Adrenal gland (tissue), 12 donors: ENCODE results near the gene CCDC51. TPM values are rescaled to one million over a fixed set of nuclear protein-coding genes. Genes with fewer than 3 reads are reported as not detected.

Experiments
- DNase-seq, 7 donors: peaks; one replicate each; pipeline ENCODE4 v3.0.0-alpha.2; 2019 to 2020
- H3K27ac ChIP-seq, 5 donors: fragments of 200-600 bp; sonication (generic) in 4 of 5; 1 replicate in 3 of 5; 2 replicates in 2 of 5; pipeline versions ENCODE4 v1.5.1 to v1.8.0; 2016 to 2020; ENCODE audit warnings: mild to moderate bottlenecking in 1 of 5
- H3K27me3 ChIP-seq: fragments of 200-600 bp; 2 replicates; pipeline ENCODE4 v1.8.0; 2021
- H3K36me3 ChIP-seq, 2 donors: fragments of 200-600 bp; replicated peaks in 1 of 2; 1 replicate in 1 of 2; 2 replicates in 1 of 2; pipeline versions ENCODE4 v1.5.1 to v1.8.0; 2018 to 2022
- H3K4me1 ChIP-seq, 2 donors: fragments of 200-600 bp; replicated peaks in 1 of 2; 1 replicate in 1 of 2; 2 replicates in 1 of 2; pipeline versions ENCODE4 v1.5.1 to v1.8.0; 2018 to 2021
- H3K4me3 ChIP-seq, 4 donors: fragments of 200-600 bp; sonication (generic) in 3 of 4; one replicate each; pipeline ENCODE4 v1.5.1; 2016 to 2018
- H3K9me3 ChIP-seq, 3 donors: fragments of 200-600 bp; sonication (generic) in 1 of 3; replicated peaks in 1 of 3; 1 replicate in 2 of 3; 2 replicates in 1 of 3; pipeline versions ENCODE4 v1.5.1 to v1.8.0; 2016 to 2021
- POLR2A ChIP-seq, 2 donors: fragments of 450-650 bp; IDR thresholded peaks; one replicate each; pipeline ENCODE4 v1.6.1; 2017; ENCODE audit warnings: antibody characterized with exemption in 2 of 2, mild to moderate bottlenecking in 2 of 2, moderate library complexity in 1 of 2
- WGBS, 4 donors: extraction: QIAGEN DNeasy Blood & Tissue Kit in 2 of 4; methylation state at CpG; one replicate each; pipeline versions ENCODE4 v1.1.5 to v1.1.7; 2013 to 2017; 5-methylcytosine and 5-hydroxymethylcytosine counted together
- intact Hi-C, 2 donors: fragments of 100-400 bp; cut with DNase I; formaldehyde crosslinking; loops; one replicate each; pipeline versions ENCODE4 v1.14.1 to v1.15.0; 2022 to 2023
- polyA plus RNA-seq, 3 donors: library from polyadenylated mRNA; stranded (reverse); fragments of 200-250 nt in 2 of 3; fragments of 350-450 nt in 1 of 3; fragmentation: Illumina TruSeq in 1 of 3; extraction: RNeasy Lipid Tissue Mini Kit (QIAGEN cat#74804) in 1 of 3; gene quantifications; one replicate each; pipeline ENCODE4 v1.2.3, GENCODE V29; 2013 to 2014
- total RNA-seq, 9 donors: library from RNA; depleted of rRNA in 4 of 9; stranded (reverse); fragments of >200 nt in 4 of 9; fragments of 120-200 nt in 1 of 9; fragmentation: NEBNext Ultra II Directional in 1 of 9; extraction: Animal tissue kit (Norgen Biotek cat#: 25700) in 1 of 9; gene quantifications; one replicate each; pipeline versions ENCODE4 v1.1.0 to v1.2.4, GENCODE V29; 2013 to 2023
- TF ChIP-seq, protein P1 (sequence below), 6 experiments: fragments of 450-650 bp in 4 of 6; fragments of 200-600 bp in 2 of 6; sonication (generic) in 1 of 6; IDR thresholded peaks; 1 replicate in 5 of 6; 2 replicates in 1 of 6; pipeline versions ENCODE4 v1.5.1 to v1.8.0; 2016 to 2021; ENCODE audit warnings: antibody characterized with exemption in 6 of 6, mild to moderate bottlenecking in 2 of 6, moderate library complexity in 1 of 6
- donor health status: healthy with polysubstance abuse.
- donor health status: Bipolar disorder and iron deficiency.
- donor health status: DM: yes; HTN: yes; CAD: no.
- donor health status: DM: no; HTN: no; CAD: no.
- donor health status: DM: no; HTN: no; CAD: no.
- donor health status: DM: yes; HTN: yes; CAD: no.

CCDC51 gene
- total and polyA plus RNA-seq, 12 donors: 7.3 to 30.4 (median 19.5) TPM

GRCh38 chr3:48428088-48428571 is 11.8 kb downstream of the CCDC51 start:
- intact Hi-C loops: no loop called here
- H3K4me3 ChIP-seq: peak overlapping the region in 1 of 4 donors; percentile 93
- 65 to 83% (median 77%) methylated on average over 2 to 7 of the region's 7 CpGs for whole genome bisulfite sequencing, 4 donors
- H3K27me3 ChIP-seq: no peaks in the 10 kb centered on the region
- H3K27ac ChIP-seq: peak overlapping the region in 2 of 5 donors; percentile 76 to 79
- H3K9me3 ChIP-seq: no peaks in the 10 kb centered on the region
- peaks cover 7 to 19% of the 10 kb centered on the region in 2 donors for H3K4me1 ChIP-seq
- TF ChIP-seq, protein P1, sequence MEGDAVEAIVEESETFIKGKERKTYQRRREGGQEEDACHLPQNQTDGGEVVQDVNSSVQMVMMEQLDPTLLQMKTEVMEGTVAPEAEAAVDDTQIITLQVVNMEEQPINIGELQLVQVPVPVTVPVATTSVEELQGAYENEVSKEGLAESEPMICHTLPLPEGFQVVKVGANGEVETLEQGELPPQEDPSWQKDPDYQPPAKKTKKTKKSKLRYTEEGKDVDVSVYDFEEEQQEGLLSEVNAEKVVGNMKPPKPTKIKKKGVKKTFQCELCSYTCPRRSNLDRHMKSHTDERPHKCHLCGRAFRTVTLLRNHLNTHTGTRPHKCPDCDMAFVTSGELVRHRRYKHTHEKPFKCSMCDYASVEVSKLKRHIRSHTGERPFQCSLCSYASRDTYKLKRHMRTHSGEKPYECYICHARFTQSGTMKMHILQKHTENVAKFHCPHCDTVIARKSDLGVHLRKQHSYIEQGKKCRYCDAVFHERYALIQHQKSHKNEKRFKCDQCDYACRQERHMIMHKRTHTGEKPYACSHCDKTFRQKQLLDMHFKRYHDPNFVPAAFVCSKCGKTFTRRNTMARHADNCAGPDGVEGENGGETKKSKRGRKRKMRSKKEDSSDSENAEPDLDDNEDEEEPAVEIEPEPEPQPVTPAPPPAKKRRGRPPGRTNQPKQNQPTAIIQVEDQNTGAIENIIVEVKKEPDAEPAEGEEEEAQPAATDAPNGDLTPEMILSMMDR (IDR thresholded peaks at IDR 0.05): no peak
- no peak for TF ChIP-seq POLR2A (IDR thresholded peaks at IDR 0.05)
- peaks cover 0 to 13% of the 10 kb centered on the region in 2 donors for H3K36me3 ChIP-seq
- no peak for DNase-seq

DNA sequence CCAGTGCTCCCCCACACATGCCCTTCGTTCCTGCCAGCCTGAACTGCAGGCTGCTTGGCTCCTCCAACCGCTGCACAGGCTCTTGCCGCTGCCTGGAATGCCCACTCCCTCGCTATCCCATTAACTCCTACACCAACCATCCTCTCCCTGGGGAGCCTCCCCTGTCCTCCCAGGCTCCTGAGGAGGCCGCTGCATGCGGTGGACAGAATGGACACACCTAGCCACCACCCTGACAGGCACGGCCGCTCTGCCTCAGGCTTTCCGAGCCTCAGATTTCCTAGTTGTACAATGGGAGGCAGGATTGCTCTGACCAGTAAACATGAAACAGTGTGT is 12.3 kb downstream of the CCDC51 start:
- intact Hi-C loops: no loop called here
- no peak for TF ChIP-seq POLR2A (IDR thresholded peaks at IDR 0.05)
- TF ChIP-seq, protein P1 (IDR thresholded peaks at IDR 0.05): no peak
- DNase-seq: no peak
- peak overlapping the region in 2 of 5 donors; percentile 76 to 79 for H3K27ac ChIP-seq
- peaks cover 0 to 8% of the 10 kb centered on the region in 2 donors for H3K36me3 ChIP-seq
- no peaks in the 10 kb centered on the region for H3K9me3 ChIP-seq
- H3K4me1 ChIP-seq: peaks cover 7 to 19% of the 10 kb centered on the region in 2 donors
- H3K27me3 ChIP-seq: no peaks in the 10 kb centered on the region
- H3K4me3 ChIP-seq: no peak overlapping the region
- WGBS, 4 donors: 79 to 87% (median 84%) methylated on average over 7 to 9 of the region's 9 CpGs

DNA sequence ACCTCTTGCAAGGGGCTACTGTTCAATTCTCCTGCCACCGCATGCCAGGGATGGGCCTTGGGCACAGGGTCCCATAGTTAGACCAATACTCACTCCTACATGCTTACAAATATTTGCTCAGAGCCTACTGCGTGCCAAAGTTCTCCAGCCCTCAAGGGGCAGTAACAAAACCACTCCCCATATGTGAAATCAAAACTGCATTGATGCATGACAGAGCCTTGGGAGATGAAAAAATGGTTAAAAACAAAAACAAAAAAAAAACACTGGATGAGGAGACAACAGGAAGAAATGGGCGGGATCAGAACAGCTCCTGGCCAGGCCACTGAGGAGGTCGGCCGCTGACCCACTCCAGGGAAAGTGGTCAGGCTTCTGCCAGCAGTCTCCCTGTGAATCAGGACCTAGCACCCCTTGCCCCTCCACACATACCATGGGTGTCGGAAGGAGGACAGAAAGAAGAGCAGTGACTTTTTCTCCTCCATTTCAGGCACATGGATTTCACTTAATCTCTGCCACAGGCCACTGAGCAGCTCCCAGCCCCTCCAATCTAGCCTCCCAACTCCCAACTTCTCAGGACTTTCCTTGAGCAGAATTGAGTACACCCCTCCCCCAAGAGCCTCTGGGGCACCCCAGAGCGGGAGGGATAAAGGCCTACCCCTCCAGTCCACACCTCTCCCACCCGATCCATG is 12.8 kb downstream of the CCDC51 start:
- Histone ChIP-seq H3K4me1 (peaks cover 7 to 19% of the 10 kb centered on the region in 2 donors), H3K9me3 (no peaks in the 10 kb centered on the region)
- intact Hi-C loops: no loop called here

DNA sequence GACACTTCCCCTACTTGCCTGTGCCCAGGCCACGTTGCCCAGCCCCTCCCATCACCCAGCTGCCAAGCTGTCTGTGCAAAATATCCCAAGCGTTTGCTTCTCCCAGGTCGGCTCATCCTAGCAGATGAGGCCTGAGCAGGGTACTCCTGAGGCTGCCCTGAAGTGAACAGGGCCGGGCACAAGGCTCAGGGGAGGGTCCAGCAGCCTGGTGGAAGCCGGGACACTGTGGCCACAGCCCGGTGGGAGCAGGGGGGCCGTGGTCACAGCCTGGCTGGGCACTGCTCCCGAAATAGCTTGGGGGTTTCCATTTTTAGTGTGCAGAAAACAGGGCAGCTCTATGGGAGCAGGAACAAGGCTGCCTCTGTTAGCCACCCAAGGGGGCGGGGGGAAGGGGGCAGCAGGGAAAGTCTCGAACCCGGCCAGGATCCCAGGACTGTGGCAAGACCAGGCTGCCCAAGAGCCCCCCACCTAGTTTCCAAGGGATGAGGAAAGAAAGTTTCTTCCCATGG is 13.5 kb downstream of the CCDC51 start:
- intact Hi-C loops: no loop called here
- Histone ChIP-seq H3K36me3 (no peaks in the 10 kb centered on the region), H3K27me3 (no peaks in the 10 kb centered on the region), H3K9me3 (no peaks in the 10 kb centered on the region), H3K4me1 (peaks cover 7 to 19% of the 10 kb centered on the region in 2 donors), H3K4me3 (no peak overlapping the region), H3K27ac (peak overlapping the region in 1 of 5 donors; percentile 34)
- TF ChIP-seq POLR2A (IDR thresholded peaks at IDR 0.05): no peak
- TF ChIP-seq, protein P1 (IDR thresholded peaks at IDR 0.05): no peak
- WGBS, 4 donors: 64 to 73% (median 68%) methylated on average over 5 to 11 of the region's 11 CpGs
- DNase-seq: no peak

More for the DNA sequence above, 12.8 kb downstream of the CCDC51 start:
- Histone ChIP-seq H3K4me3 (no peak overlapping the region), H3K27me3 (no peaks in the 10 kb centered on the region), H3K27ac (peak overlapping the region in 2 of 5 donors; percentile 76 to 79), H3K36me3 (peaks cover 0 to 3% of the 10 kb centered on the region in 2 donors)
- no peak for TF ChIP-seq POLR2A (IDR thresholded peaks at IDR 0.05)
- TF ChIP-seq, protein P1 (IDR thresholded peaks at IDR 0.05): no peak
- 68 to 80% (median 77%) methylated on average over 7 to 8 of the region's 8 CpGs for WGBS, 4 donors
- DNase-seq: no peak
